SK-N-SH (cell line): Measurements from ENCODE around the gene WNT6. TPM values are rescaled to one million over a fixed set of nuclear protein-coding genes. Genes with fewer than 3 reads are reported as not detected.

Experiments
- CTCF ChIA-PET: fragments of 300-600, 350-600 bp; formaldehyde crosslinking; extraction: SDS; loops from one replicate; lab custom pipeline; 2021; lab: Yijun Ruan, JAX
- POLR2A ChIA-PET: fragments of 350-600 bp; sonication (Branson Sonifier 250); formaldehyde crosslinking; extraction: SDS; loops from one replicate; lab custom pipeline; 2020; ENCODE audit warnings: antibody characterized with exemption, inconsistent platforms; lab: Yijun Ruan, JAX
- DNase-seq: peaks from one replicate; pipeline ENCODE4 v3.0.0; 2012
- H2AFZ ChIP-seq: fragments of 200-600 bp; sonication (generic); 2 replicates; pipeline ENCODE4 v1.8.1; 2016; ENCODE audit warnings: antibody characterized with exemption, mild to moderate bottlenecking, low read depth
- H3F3A ChIP-seq: fragments of 200-600 bp; sonication (generic); replicated peaks from 2 replicates; pipeline ENCODE3; 2016; ENCODE audit warnings: antibody characterized with exemption, mild to moderate bottlenecking; ENCODE audit not compliant: insufficient read depth
- H3K27ac ChIP-seq, 2 experiments: fragments of 200-500 bp in 1 of 2; fragments of 200-600 bp in 1 of 2; sonication (Bioruptor generic) in 1 of 2; sonication (generic), shearing (Covaris generic) in 1 of 2; 2 replicates each; pipeline versions ENCODE4 v1.5.1 to v1.6.1; 2014 to 2016; ENCODE audit warnings: low read depth in 2 of 2, inconsistent platforms in 1 of 2, low read length in 1 of 2, mild to moderate bottlenecking in 1 of 2, mixed read lengths in 1 of 2
- H3K27me3 ChIP-seq: fragments of 200-600 bp; sonication (generic), shearing (Covaris generic); 2 replicates; pipeline ENCODE4 v1.6.1; 2016; ENCODE audit warnings: mixed run types; ENCODE audit not compliant: insufficient read depth
- H3K36me3 ChIP-seq, 2 experiments: fragments of 200-500 bp in 1 of 2; fragments of 200-600 bp in 1 of 2; sonication (Bioruptor generic) in 1 of 2; sonication (generic) in 1 of 2; replicated peaks in 1 of 2; 2 replicates each; pipeline versions ENCODE3 to v1.5.1; 2014 to 2016; ENCODE audit warnings: low read length in 1 of 2, mild to moderate bottlenecking in 1 of 2; ENCODE audit not compliant: insufficient read depth in 2 of 2, control insufficient read depth in 1 of 2
- H3K4me1 ChIP-seq, 2 experiments: fragments of 200-500 bp in 1 of 2; fragments of 200-600 bp in 1 of 2; sonication (Bioruptor generic) in 1 of 2; sonication (generic), shearing (Covaris generic) in 1 of 2; 2 replicates each; pipeline versions ENCODE4 v1.5.1 to v1.6.1; 2014 to 2016; ENCODE audit warnings: low read depth in 1 of 2, low read length in 1 of 2, mixed run types in 1 of 2; ENCODE audit not compliant: insufficient read depth in 2 of 2, control insufficient read depth in 1 of 2
- H3K4me2 ChIP-seq: fragments of 200-600 bp; sonication (generic), shearing (Covaris generic); 2 replicates; pipeline ENCODE4 v1.6.1; 2017; ENCODE audit warnings: mixed run types
- H3K4me3 ChIP-seq, 2 experiments: fragments of 200-500 bp in 1 of 2; fragments of 200-600 bp in 1 of 2; sonication (Bioruptor generic) in 1 of 2; sonication (generic), shearing (Covaris generic) in 1 of 2; 2 replicates each; pipeline versions ENCODE4 v1.5.1 to v1.8.1; 2014 to 2016; ENCODE audit warnings: low read depth in 2 of 2, inconsistent platforms in 1 of 2, low read length in 1 of 2, mild to moderate bottlenecking in 1 of 2, mixed read lengths in 1 of 2, moderate library complexity in 1 of 2
- H3K79me2 ChIP-seq: fragments of 200-600 bp; sonication (generic); 2 replicates; pipeline ENCODE4 v1.8.1; 2017; ENCODE audit warnings: mild to moderate bottlenecking; ENCODE audit not compliant: insufficient read depth
- H3K9ac ChIP-seq: fragments of 200-600 bp; sonication (generic); 2 replicates; pipeline ENCODE4 v1.6.1; 2017; ENCODE audit warnings: mixed run types
- H3K9me2 ChIP-seq: fragments of 200-600 bp; sonication (generic); 2 replicates; pipeline ENCODE4 v1.6.1; 2017; ENCODE audit warnings: mixed run types
- H3K9me3 ChIP-seq: fragments of 200-600 bp; sonication (generic); 2 replicates; pipeline ENCODE4 v1.6.1; 2017; ENCODE audit warnings: mixed run types, mild to moderate bottlenecking, moderate library complexity
- H4K20me1 ChIP-seq: fragments of 200-600 bp; sonication (generic); 2 replicates; pipeline ENCODE4 v1.6.1; 2017; ENCODE audit warnings: mild to moderate bottlenecking, mixed run types; ENCODE audit not compliant: insufficient read depth
- EP300 ChIP-seq, 2 experiments: IDR thresholded peaks; 2 replicates each; pipeline versions ENCODE4 v1.4.0 to v1.6.1; 2012; ENCODE audit warnings: borderline replicate concordance in 1 of 2, low read depth in 1 of 2, low read length in 1 of 2
- FOSL2 ChIP-seq: IDR thresholded peaks from 2 replicates; pipeline ENCODE4 v1.4.0; 2012; ENCODE audit warnings: low read depth, mild to moderate bottlenecking, moderate library complexity, borderline replicate concordance
- FOXJ3 ChIP-seq: sonication (generic); formaldehyde crosslinking; IDR thresholded peaks from 2 replicates; pipeline ENCODE4 v1.5.1; 2020; ENCODE audit warnings: mild to moderate bottlenecking, missing genetic modification reagents
- GATA2 ChIP-seq: sonication (generic); formaldehyde crosslinking; IDR thresholded peaks from 2 replicates; pipeline ENCODE4 v1.5.0; 2020; ENCODE audit warnings: mild to moderate bottlenecking, missing genetic modification reagents
- JUND ChIP-seq: IDR thresholded peaks from 2 replicates; pipeline ENCODE4 v1.4.0; 2012
- MEF2A ChIP-seq: IDR thresholded peaks from 2 replicates; pipeline ENCODE4 v1.4.0; 2012; ENCODE audit warnings: low read depth, borderline replicate concordance
- POLR2AphosphoS5 ChIP-seq: IDR thresholded peaks from 2 replicates; pipeline ENCODE4 v1.6.1; 2012; ENCODE audit warnings: low read depth, low read length
- RAD21 ChIP-seq: IDR thresholded peaks from 2 replicates; pipeline ENCODE4 v1.6.1; 2012; ENCODE audit warnings: mild to moderate bottlenecking, low read length
- SMC3 ChIP-seq: IDR thresholded peaks from 2 replicates; pipeline ENCODE4 v1.6.1; 2012; ENCODE audit warnings: low read depth, low read length, improper control_type of control experiment
- TEAD4 ChIP-seq: IDR thresholded peaks from 2 replicates; pipeline ENCODE4 v1.4.0; 2012; ENCODE audit warnings: mild to moderate bottlenecking, borderline replicate concordance; ENCODE audit not compliant: insufficient read depth
- USF1 ChIP-seq: IDR thresholded peaks from 2 replicates; pipeline ENCODE4 v1.4.0; 2012; ENCODE audit warnings: low read depth, borderline replicate concordance
- USF2 ChIP-seq: fragments of 150-350 bp; IDR thresholded peaks from 2 replicates; pipeline ENCODE4 v1.6.1; 2017; ENCODE audit warnings: antibody characterized with exemption, low read length, low read depth, borderline replicate concordance
- WGBS: methylation state at CpG from one replicate; pipeline ENCODE4 v1.1.6; 2017; ENCODE audit warnings: low lambda C conversion rate; 5-methylcytosine and 5-hydroxymethylcytosine counted together
- polyA plus RNA-seq, 3 experiments: library from polyadenylated mRNA; depleted of rRNA; stranded (reverse); fragments of >200 nt; gene quantifications; 2 replicates each; pipeline ENCODE4 v1.2.3, GENCODE V29; 2012
- TF ChIP-seq, protein P1 (sequence below): IDR thresholded peaks from 2 replicates; pipeline ENCODE4; 2012
- TF ChIP-seq, protein P2 (sequence below): IDR thresholded peaks from 2 replicates; pipeline ENCODE4 v1.4.0; 2012; ENCODE audit warnings: low read depth

The WNT6 gene
- polyA plus RNA-seq, 1 of the 3 experiments (the other 2 are of a cell fraction) = 0.08 TPM

GRCh38 chr2:218884519-218884918, 24.9 kb downstream of the WNT6 start:
- Histone ChIP-seq H3F3A (no peaks in the 10 kb centered on the region), H3K36me3 (no peaks in the 10 kb centered on the region), H3K9me3 (no peaks in the 10 kb centered on the region), H2AFZ (no peak overlapping the region), H3K9ac (no peak overlapping the region), H3K4me1 (peaks cover 0 to 41% of the 10 kb centered on the region in 2 experiments; a peak in 1 of 4 replicates), H3K4me2 (no peak overlapping the region), H3K27ac (no peak overlapping the region), H3K4me3 (no peak overlapping the region), H3K9me2 (no peaks in the 10 kb centered on the region), H4K20me1 (no peaks in the 10 kb centered on the region), H3K79me2 (no peaks in the 10 kb centered on the region), H3K27me3 (peaks cover 36% of the 10 kb centered on the region)
- DNase-seq = no peak
- CTCF ChIA-PET = interaction anchor here (0.5 to 22.5 kb wide), 7 partner anchors 6 to 91 kb away, joined by 3 to 795 read pairs (median 4); partner anchors contain the start of genes WNT10A and WNT6
- WGBS = 42% methylated on average over 2 of the region's 2 CpGs
- TF ChIP-seq FOXJ3 (no peak), USF2 (no peak), POLR2AphosphoS5 (no peak), SMC3 (no peak), FOSL2 (no peak), TEAD4 (no peak), USF1 (no peak), GATA2 (no peak), RAD21 (no peak), JUND (no peak), MEF2A (no peak), EP300 (IDR thresholded peaks at IDR 0.05; ENCODE audit: borderline replicate concordance in 1 of 2, low read depth in 1 of 2, low read length in 1 of 2) (no peak)
- TF ChIP-seq, protein P1, sequence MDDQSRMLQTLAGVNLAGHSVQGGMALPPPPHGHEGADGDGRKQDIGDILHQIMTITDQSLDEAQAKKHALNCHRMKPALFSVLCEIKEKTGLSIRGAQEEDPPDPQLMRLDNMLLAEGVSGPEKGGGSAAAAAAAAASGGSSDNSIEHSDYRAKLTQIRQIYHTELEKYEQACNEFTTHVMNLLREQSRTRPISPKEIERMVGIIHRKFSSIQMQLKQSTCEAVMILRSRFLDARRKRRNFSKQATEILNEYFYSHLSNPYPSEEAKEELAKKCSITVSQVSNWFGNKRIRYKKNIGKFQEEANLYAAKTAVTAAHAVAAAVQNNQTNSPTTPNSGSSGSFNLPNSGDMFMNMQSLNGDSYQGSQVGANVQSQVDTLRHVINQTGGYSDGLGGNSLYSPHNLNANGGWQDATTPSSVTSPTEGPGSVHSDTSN = no peak
- TF ChIP-seq, protein P2, sequence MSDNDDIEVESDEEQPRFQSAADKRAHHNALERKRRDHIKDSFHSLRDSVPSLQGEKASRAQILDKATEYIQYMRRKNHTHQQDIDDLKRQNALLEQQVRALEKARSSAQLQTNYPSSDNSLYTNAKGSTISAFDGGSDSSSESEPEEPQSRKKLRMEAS = no peak
- POLR2A ChIA-PET = no interaction called here
